ENCODE results near the gene TNS3.
A peak's percentile ranks its signal among the peaks of the same experiment; 100 is the strongest.

TNS3 gene

GRCh38 chr7:47501406-47501805 is 80.5 kb downstream of the TNS3 start:
- no peaks in the 10 kb centered on the region for H3K27me3 ChIP-seq (ENCODE audit: control insufficient read depth, insufficient read depth, low read length)
- H3K4me3 ChIP-seq (ENCODE audit: low read length): peak overlapping the region; percentile 2
- H3K4me2 ChIP-seq (ENCODE audit: low read length): peak overlapping the region; percentile 40
- H3K36me3 ChIP-seq (ENCODE audit: insufficient read depth, low read length): peaks cover 17% of the 10 kb centered on the region
- no peaks in the 10 kb centered on the region for H3K9me3 ChIP-seq (replicated peaks; ENCODE audit: low read length)
- peaks cover 44% of the 10 kb centered on the region for H3K4me1 ChIP-seq (ENCODE audit: control insufficient read depth, insufficient read depth, low read length)
- H3K9ac ChIP-seq (ENCODE audit: low read depth, low read length): peak overlapping the region; percentile 48

GRCh38 chr7:47500103-47500563 is 81.8 kb downstream of the TNS3 start:
- Histone ChIP-seq H3K9ac (ENCODE audit: low read depth, low read length) (no peak overlapping the region), H3K27me3 (ENCODE audit: control insufficient read depth, insufficient read depth, low read length) (no peaks in the 10 kb centered on the region), H3K4me1 (ENCODE audit: control insufficient read depth, insufficient read depth, low read length) (peaks cover 44% of the 10 kb centered on the region), H3K4me2 (ENCODE audit: low read length) (no peak overlapping the region), H3K36me3 (ENCODE audit: insufficient read depth, low read length) (peaks cover 11% of the 10 kb centered on the region), H3K4me3 (ENCODE audit: low read length) (no peak overlapping the region), H3K9me3 (replicated peaks; ENCODE audit: low read length) (no peaks in the 10 kb centered on the region)

- no peak overlapping the region for H3K4me2 ChIP-seq (ENCODE audit: low read length)
- H3K9me3 ChIP-seq (replicated peaks; ENCODE audit: low read length): no peaks in the 10 kb centered on the region
- H3K27me3 ChIP-seq (ENCODE audit: control insufficient read depth, insufficient read depth, low read length): no peaks in the 10 kb centered on the region
- H3K9ac ChIP-seq (ENCODE audit: low read depth, low read length): no peak overlapping the region
- no peaks in the 10 kb centered on the region for H3K36me3 ChIP-seq (ENCODE audit: insufficient read depth, low read length)
- no peak overlapping the region for H3K4me3 ChIP-seq (ENCODE audit: low read length)
- peaks cover 40% of the 10 kb centered on the region for H3K4me1 ChIP-seq (ENCODE audit: control insufficient read depth, insufficient read depth, low read length)
Measured at GRCh38 chr7:47498229-47499056, 83.5 kb downstream of the TNS3 start.

GRCh38 chr7:47497367-47498096 is 84.4 kb downstream of the TNS3 start:
- Histone ChIP-seq H3K9me3 (replicated peaks; ENCODE audit: low read length) (no peaks in the 10 kb centered on the region), H3K4me1 (ENCODE audit: control insufficient read depth, insufficient read depth, low read length) (peaks cover 31% of the 10 kb centered on the region), H3K4me3 (ENCODE audit: low read length) (no peak overlapping the region), H3K9ac (ENCODE audit: low read depth, low read length) (no peak overlapping the region), H3K27me3 (ENCODE audit: control insufficient read depth, insufficient read depth, low read length) (no peaks in the 10 kb centered on the region), H3K4me2 (ENCODE audit: low read length) (no peak overlapping the region), H3K36me3 (ENCODE audit: insufficient read depth, low read length) (no peaks in the 10 kb centered on the region)

- Histone ChIP-seq H3K9ac (ENCODE audit: low read depth, low read length) (no peak overlapping the region), H3K4me2 (ENCODE audit: low read length) (no peak overlapping the region), H3K4me3 (ENCODE audit: low read length) (no peak overlapping the region), H3K27me3 (ENCODE audit: control insufficient read depth, insufficient read depth, low read length) (no peaks in the 10 kb centered on the region), H3K4me1 (ENCODE audit: control insufficient read depth, insufficient read depth, low read length) (peaks cover 23% of the 10 kb centered on the region), H3K36me3 (ENCODE audit: insufficient read depth, low read length) (no peaks in the 10 kb centered on the region), H3K9me3 (replicated peaks; ENCODE audit: low read length) (no peaks in the 10 kb centered on the region)
Measured at GRCh38 chr7:47496666-47497065, 85.2 kb downstream of the TNS3 start.

DNA sequence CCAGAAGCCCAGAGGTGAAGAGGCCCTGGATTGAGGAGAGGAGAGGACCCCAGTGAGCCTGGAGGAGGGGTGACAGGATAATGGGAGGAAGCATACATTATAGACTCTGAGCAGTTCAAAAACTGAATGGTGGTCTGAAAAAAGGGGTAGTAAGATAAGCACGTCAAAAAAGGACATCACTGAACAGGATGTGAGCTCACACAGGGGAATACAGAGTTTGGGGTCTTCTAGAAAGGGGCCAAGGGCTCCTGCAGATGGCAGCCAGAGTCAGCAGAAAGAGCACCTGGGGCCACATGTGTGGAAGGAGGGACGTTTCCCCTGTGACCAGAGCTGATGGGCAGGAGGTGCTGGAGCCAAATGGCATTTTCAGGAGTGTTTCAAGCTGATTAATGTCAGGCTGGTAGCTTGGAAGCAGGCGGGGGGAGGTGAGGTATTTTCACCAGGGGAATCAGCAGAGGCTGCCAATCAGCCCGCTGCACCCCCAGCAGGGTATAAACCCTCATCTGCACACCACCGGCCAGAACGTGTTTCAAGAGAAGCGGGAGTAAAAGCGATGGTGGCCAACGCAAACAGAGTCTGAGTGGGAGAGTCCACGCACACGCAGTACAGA is 85.8 kb downstream of the TNS3 start:
- H3K4me3 ChIP-seq (ENCODE audit: low read length): no peak overlapping the region
- no peaks in the 10 kb centered on the region for H3K9me3 ChIP-seq (replicated peaks; ENCODE audit: low read length)
- H3K4me1 ChIP-seq (ENCODE audit: control insufficient read depth, insufficient read depth, low read length): peaks cover 18% of the 10 kb centered on the region
- no peak overlapping the region for H3K4me2 ChIP-seq (ENCODE audit: low read length)
- H3K27me3 ChIP-seq (ENCODE audit: control insufficient read depth, insufficient read depth, low read length): no peaks in the 10 kb centered on the region
- no peak overlapping the region for H3K9ac ChIP-seq (ENCODE audit: low read depth, low read length)
- H3K36me3 ChIP-seq (ENCODE audit: insufficient read depth, low read length): no peaks in the 10 kb centered on the region

DNA sequence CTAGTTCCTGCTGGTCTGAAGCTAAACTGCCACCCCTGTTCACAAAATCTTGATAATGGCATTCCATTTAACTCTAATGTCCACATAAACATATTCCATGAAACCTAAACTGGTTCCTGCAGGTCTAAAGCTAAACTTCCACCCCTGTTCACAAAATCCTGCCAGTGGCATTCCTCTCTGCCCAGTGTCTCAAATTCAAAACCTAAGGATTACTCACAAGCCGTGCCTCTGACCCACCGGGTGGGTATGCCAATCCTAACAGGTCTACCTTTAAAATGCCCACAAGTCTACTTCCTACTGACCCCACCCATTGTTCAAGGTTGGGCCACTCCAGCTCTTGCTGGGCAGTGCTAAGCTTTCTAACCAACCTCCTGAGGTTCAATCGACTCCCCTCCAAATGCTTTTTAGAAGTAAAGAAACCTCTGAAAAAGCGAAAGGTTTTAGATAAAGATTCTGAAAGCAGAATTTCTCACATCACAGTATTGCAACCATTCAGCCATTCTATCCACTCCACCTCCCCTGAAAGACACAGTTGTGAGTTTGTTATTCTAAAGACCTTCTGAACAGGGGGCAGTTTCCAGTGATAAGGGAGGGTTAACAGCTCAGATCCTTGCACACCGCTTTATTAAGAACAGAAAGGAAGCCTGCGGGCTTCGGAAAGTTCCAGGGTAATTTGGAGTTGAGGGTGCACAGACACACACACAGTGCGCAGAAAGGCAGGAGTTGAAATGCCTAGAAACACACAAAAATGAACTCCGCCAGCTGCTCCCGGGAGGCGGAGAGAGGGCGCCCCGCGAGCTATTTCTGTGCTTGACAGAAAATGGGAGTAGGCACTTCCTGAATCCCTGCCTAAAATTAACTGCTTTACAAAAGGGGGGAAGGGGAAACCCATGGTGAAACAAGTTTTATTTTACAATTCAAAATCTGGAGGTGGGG is 87.7 kb downstream of the TNS3 start:
- no peaks in the 10 kb centered on the region for H3K9me3 ChIP-seq (replicated peaks; ENCODE audit: low read length)
- no peaks in the 10 kb centered on the region for H3K36me3 ChIP-seq (ENCODE audit: insufficient read depth, low read length)
- H3K9ac ChIP-seq (ENCODE audit: low read depth, low read length): no peak overlapping the region
- no peaks in the 10 kb centered on the region for H3K27me3 ChIP-seq (ENCODE audit: control insufficient read depth, insufficient read depth, low read length)
- no peak overlapping the region for H3K4me3 ChIP-seq (ENCODE audit: low read length)
- peaks cover 13% of the 10 kb centered on the region for H3K4me1 ChIP-seq (ENCODE audit: control insufficient read depth, insufficient read depth, low read length)
- peak overlapping the region; percentile 39 for H3K4me2 ChIP-seq (ENCODE audit: low read length)

DNA sequence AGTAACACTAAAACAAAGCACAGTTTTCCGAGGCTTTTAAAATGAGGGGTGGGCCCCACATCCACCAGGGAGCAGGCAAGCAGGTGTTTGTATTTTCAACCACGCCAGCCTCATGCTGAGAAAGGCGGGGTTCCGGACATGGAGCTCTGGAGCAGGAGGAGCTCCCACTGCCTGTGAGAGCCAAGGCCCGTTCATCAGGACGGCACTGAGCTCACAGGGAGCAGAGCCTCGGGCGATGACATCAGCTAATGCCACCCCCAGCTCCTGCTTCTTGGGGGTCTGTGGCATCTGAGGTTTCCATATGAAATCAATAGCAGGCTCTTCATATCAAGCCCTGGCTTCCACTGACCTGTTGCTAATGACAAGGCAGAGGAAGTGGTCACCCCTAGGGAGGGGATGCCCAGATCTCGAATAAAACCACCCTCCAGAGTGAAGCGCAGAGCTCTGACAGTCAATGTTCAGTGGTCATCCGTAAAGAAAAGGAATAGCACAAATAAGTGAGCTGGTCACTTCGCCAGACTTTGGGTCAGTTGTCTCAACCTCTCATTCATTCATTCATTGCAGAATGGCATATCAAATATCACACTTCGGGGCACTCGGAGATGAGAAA is 89.1 kb downstream of the TNS3 start:
- H3K27me3 ChIP-seq (ENCODE audit: control insufficient read depth, insufficient read depth, low read length): no peaks in the 10 kb centered on the region
- H3K4me2 ChIP-seq (ENCODE audit: low read length): no peak overlapping the region
- no peaks in the 10 kb centered on the region for H3K9me3 ChIP-seq (replicated peaks; ENCODE audit: low read length)
- no peak overlapping the region for H3K9ac ChIP-seq (ENCODE audit: low read depth, low read length)
- no peaks in the 10 kb centered on the region for H3K36me3 ChIP-seq (ENCODE audit: insufficient read depth, low read length)
- H3K4me1 ChIP-seq (ENCODE audit: control insufficient read depth, insufficient read depth, low read length): peaks cover 3% of the 10 kb centered on the region
- H3K4me3 ChIP-seq (ENCODE audit: low read length): no peak overlapping the region

DNA sequence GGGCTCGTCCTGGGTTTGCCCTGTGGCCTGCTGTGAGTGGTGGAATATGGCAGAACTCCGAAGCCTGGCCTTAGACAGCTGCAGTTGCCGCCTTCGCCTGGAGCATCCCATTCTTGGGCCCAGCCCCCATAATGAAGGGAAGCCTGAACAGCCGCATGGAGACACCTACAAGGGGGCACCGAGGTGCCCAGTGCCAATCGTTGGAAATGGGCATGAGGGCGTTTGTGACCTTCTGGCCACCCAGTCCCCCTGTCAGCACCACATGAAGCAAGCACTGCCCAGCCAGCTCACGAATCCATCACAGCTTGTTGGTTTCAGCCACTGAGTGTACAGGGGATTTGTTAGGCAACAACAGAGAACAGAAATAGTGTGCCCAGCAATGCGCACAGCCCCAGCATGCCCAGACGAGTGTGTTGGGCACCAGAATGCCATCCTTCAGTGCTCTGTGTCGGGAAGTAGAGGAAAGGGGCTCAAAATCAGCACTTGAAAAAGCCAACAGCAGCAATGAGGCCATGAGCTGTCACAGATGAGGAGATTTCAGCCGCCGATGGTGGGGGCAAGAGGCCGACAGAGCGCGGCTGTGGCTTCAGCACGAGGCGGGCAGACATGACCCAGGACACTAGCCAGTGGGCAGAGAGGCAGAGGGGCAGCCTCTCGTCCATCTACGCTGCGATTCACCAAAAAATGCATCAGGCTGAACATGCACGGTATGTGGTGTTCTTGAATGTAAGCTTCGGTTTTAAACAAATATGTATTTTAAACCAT is 91.2 kb downstream of the TNS3 start:
- Histone ChIP-seq H3K27me3 (ENCODE audit: control insufficient read depth, insufficient read depth, low read length) (no peaks in the 10 kb centered on the region), H3K9me3 (replicated peaks; ENCODE audit: low read length) (no peaks in the 10 kb centered on the region), H3K4me2 (ENCODE audit: low read length) (no peak overlapping the region), H3K9ac (ENCODE audit: low read depth, low read length) (no peak overlapping the region), H3K4me1 (ENCODE audit: control insufficient read depth, insufficient read depth, low read length) (peaks cover 9% of the 10 kb centered on the region), H3K4me3 (ENCODE audit: low read length) (no peak overlapping the region), H3K36me3 (ENCODE audit: insufficient read depth, low read length) (no peaks in the 10 kb centered on the region)

DNA sequence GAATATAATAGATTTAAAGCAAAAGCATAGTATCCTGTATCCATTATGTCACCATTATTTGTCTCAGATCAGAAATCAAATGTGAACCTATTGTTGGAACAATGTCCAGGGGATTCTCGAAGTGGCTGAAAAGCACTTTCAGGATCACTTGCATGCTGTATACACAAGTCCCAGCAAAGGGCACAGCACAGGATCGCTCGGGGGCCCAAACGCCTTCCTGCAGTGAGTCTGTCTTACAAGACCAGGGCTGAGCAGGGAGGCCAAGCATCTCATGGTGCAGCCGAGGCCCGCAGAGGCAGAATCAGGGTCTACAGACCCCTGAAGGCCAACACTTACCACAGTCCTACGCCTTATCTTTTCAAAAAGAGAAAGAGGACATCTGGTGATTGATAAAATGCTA is 92.3 kb downstream of the TNS3 start:
- no peaks in the 10 kb centered on the region for H3K9me3 ChIP-seq (replicated peaks; ENCODE audit: low read length)
- H3K9ac ChIP-seq (ENCODE audit: low read depth, low read length): no peak overlapping the region
- H3K27me3 ChIP-seq (ENCODE audit: control insufficient read depth, insufficient read depth, low read length): no peaks in the 10 kb centered on the region
- no peak overlapping the region for H3K4me3 ChIP-seq (ENCODE audit: low read length)
- peaks cover under 1% of the 10 kb centered on the region for H3K36me3 ChIP-seq (ENCODE audit: insufficient read depth, low read length)
- H3K4me2 ChIP-seq (ENCODE audit: low read length): no peak overlapping the region
- H3K4me1 ChIP-seq (ENCODE audit: control insufficient read depth, insufficient read depth, low read length): peaks cover 20% of the 10 kb centered on the region

Data from skeletal muscle satellite cell (primary cell).